CD4-positive, CD25-positive, alpha-beta regulatory T cell (primary cell): ENCODE data around the gene EPS15. TPM values are rescaled to one million over a fixed set of nuclear protein-coding genes. Genes with fewer than 3 reads are reported as not detected.

Experiments used
- ATAC-seq, 2 donors: fragments of 150-1000 bp; cut with Tn5 transposase; one replicate each; pipeline ENCODE4 v1.10.0; 2021; ENCODE audit warnings: low read depth in 2 of 2, moderate number of reproducible peaks in 2 of 2, moderate library complexity in 1 of 2
- DNase-seq, 3 donors: peaks; one replicate each; pipeline versions ENCODE4 v3.0.0 to v3.0.0-alpha.2; 2012 to 2022; ENCODE audit warnings: mixed read lengths in 1 of 3
- H3K27ac ChIP-seq: one replicate; pipeline ENCODE4 v1.7.0; 2013; ENCODE audit warnings: mild to moderate bottlenecking, low read length; ENCODE audit not compliant: insufficient read depth, poor library complexity, severe bottlenecking
- H3K27me3 ChIP-seq: one replicate; pipeline ENCODE4 v1.7.0; 2013; ENCODE audit warnings: low read length; ENCODE audit not compliant: control insufficient read depth, insufficient read depth
- H3K36me3 ChIP-seq: one replicate; pipeline ENCODE4 v1.7.0; 2013; ENCODE audit warnings: mild to moderate bottlenecking, low read length, moderate library complexity; ENCODE audit not compliant: control insufficient read depth, insufficient read depth
- H3K4me1 ChIP-seq: 2 replicates; pipeline ENCODE4 v1.7.0; 2013; ENCODE audit warnings: mild to moderate bottlenecking, low read length; ENCODE audit not compliant: insufficient read depth, control insufficient read depth, poor library complexity, severe bottlenecking
- H3K4me3 ChIP-seq: one replicate; pipeline ENCODE4 v1.7.0; 2013; ENCODE audit warnings: low read depth, mild to moderate bottlenecking, low read length, moderate library complexity
- H3K9me3 ChIP-seq, 2 experiments: 1 replicate in 1 of 2; 2 replicates in 1 of 2; pipeline ENCODE4 v1.7.0; 2013; ENCODE audit warnings: low read length in 2 of 2, mild to moderate bottlenecking in 1 of 2, moderate library complexity in 1 of 2; ENCODE audit not compliant: control insufficient read depth in 2 of 2
- H3K27ac Mint-ChIP-seq, 3 donors: one replicate each; pipeline ENCODE4 v1.8.0; 2020 to 2022; ENCODE audit warnings: mild to moderate bottlenecking in 3 of 3, mixed read lengths in 3 of 3, moderate library complexity in 2 of 3
- H3K27me3 Mint-ChIP-seq: one replicate; pipeline ENCODE4 v1.8.0; 2022; ENCODE audit warnings: mild to moderate bottlenecking, mixed read lengths
- H3K36me3 Mint-ChIP-seq: one replicate; pipeline ENCODE4 v1.8.0; 2020; ENCODE audit warnings: mixed read lengths
- H3K4me1 Mint-ChIP-seq, 4 donors: one replicate each; pipeline ENCODE4 v1.8.0; 2020 to 2022; ENCODE audit warnings: mixed read lengths in 4 of 4, mild to moderate bottlenecking in 1 of 4
- H3K4me3 Mint-ChIP-seq, 4 donors: one replicate each; pipeline ENCODE4 v1.8.0; 2020 to 2022; ENCODE audit warnings: mild to moderate bottlenecking in 4 of 4, mixed read lengths in 4 of 4, moderate library complexity in 3 of 4
- H3K9me3 Mint-ChIP-seq, 7 donors: one replicate each; pipeline ENCODE4 v1.8.0; 2020 to 2022; ENCODE audit warnings: mixed read lengths in 7 of 7, mild to moderate bottlenecking in 3 of 7, moderate library complexity in 2 of 7
- polyA plus RNA-seq, 4 donors: library from polyadenylated mRNA; unstranded; fragments of 300-500 nt; fragmentation: Illumina TruSeq; gene quantifications; one replicate each; pipeline ENCODE4 v1.2.3, GENCODE V29; 2021
- total RNA-seq: library from RNA; stranded (reverse); gene quantifications from one replicate; pipeline ENCODE4 v1.2.3, GENCODE V29; 2022

Gene EPS15
- total and polyA plus RNA-seq, 5 donors from 2014 or later, result 58.5 to 135 (median 83.5) TPM

GRCh38 chr1:51494138-51494830 is 24.8 kb downstream of the EPS15 start:
- ATAC-seq (no peak), DNase-seq (no peak)
- Histone ChIP-seq H3K9me3 (no peaks in the 10 kb centered on the region), H3K4me3 (no peak overlapping the region), H3K4me1 (peaks cover 46% of the 10 kb centered on the region), H3K27me3 (no peaks in the 10 kb centered on the region), H3K36me3 (no peaks in the 10 kb centered on the region), H3K27ac (no peak overlapping the region)
- Mint-ChIP-seq H3K27ac (peak overlapping the region; percentile 1 to 96 (median 18)), H3K9me3 (peaks cover 0 to 3% (median 0%) of the 10 kb centered on the region in 7 donors), H3K36me3 (peaks cover 26% of the 10 kb centered on the region), H3K4me1 (peaks cover 53 to 83% (median 67%) of the 10 kb centered on the region in 4 donors), H3K27me3 (no peaks in the 10 kb centered on the region), H3K4me3 (peak overlapping the region in 3 of 4 donors; percentile 6 to 38 (median 33))

GRCh38 chr1:51491166-51491981 is 27.7 kb downstream of the EPS15 start:
- H3K4me1 Mint-ChIP-seq, result peaks cover 48 to 69% (median 59%) of the 10 kb centered on the region in 4 donors
- peaks cover 35% of the 10 kb centered on the region for H3K4me1 ChIP-seq
- no peaks in the 10 kb centered on the region for H3K27me3 ChIP-seq
- H3K4me3 Mint-ChIP-seq, result peak overlapping the region; percentile 4 to 66 (median 17)
- peaks cover 0 to 3% (median 0%) of the 10 kb centered on the region in 7 donors for H3K9me3 Mint-ChIP-seq
- H3K4me3 ChIP-seq, result peak overlapping the region; percentile 52
- DNase-seq (no peak), ATAC-seq (no peak)
- H3K27ac Mint-ChIP-seq, result peak overlapping the region in 2 of 3 donors; percentile 4 to 16
- peaks cover 11% of the 10 kb centered on the region for H3K36me3 Mint-ChIP-seq
- H3K27ac ChIP-seq, result no peak overlapping the region
- no peaks in the 10 kb centered on the region for H3K9me3 ChIP-seq
- H3K36me3 ChIP-seq, result peaks cover 3% of the 10 kb centered on the region
- no peaks in the 10 kb centered on the region for H3K27me3 Mint-ChIP-seq

GRCh38 chr1:51489472-51489871 is 29.6 kb downstream of the EPS15 start:
- H3K36me3 ChIP-seq, result peaks cover 3% of the 10 kb centered on the region
- H3K27ac ChIP-seq, result no peak overlapping the region
- H3K4me3 ChIP-seq, result no peak overlapping the region
- peak overlapping the region in 2 of 4 donors; percentile 38 to 73 for H3K4me3 Mint-ChIP-seq
- H3K36me3 Mint-ChIP-seq, result peaks cover 16% of the 10 kb centered on the region
- no peaks in the 10 kb centered on the region for H3K27me3 Mint-ChIP-seq
- peak overlapping the region in 1 of 3 donors; percentile 18 for H3K27ac Mint-ChIP-seq
- H3K4me1 Mint-ChIP-seq, result peaks cover 36 to 61% (median 52%) of the 10 kb centered on the region in 4 donors
- no peaks in the 10 kb centered on the region for H3K27me3 ChIP-seq
- H3K4me1 ChIP-seq, result peaks cover 21% of the 10 kb centered on the region
- ATAC-seq (no peak), DNase-seq (no peak)
- no peaks in the 10 kb centered on the region for H3K9me3 ChIP-seq
- H3K9me3 Mint-ChIP-seq, result peaks cover 0 to 3% (median 0%) of the 10 kb centered on the region in 7 donors

GRCh38 chr1:51488372-51489050 is 30.6 kb downstream of the EPS15 start:
- DNase-seq, result no peak
- Mint-ChIP-seq H3K27me3 (no peaks in the 10 kb centered on the region), H3K27ac (peak overlapping the region in 1 of 3 donors; percentile 33), H3K36me3 (peaks cover 9% of the 10 kb centered on the region), H3K4me1 (peaks cover 29 to 59% (median 46%) of the 10 kb centered on the region in 4 donors), H3K4me3 (no peak overlapping the region), H3K9me3 (peaks cover 0 to 2% (median 0%) of the 10 kb centered on the region in 7 donors)
- no peak overlapping the region for H3K27ac ChIP-seq
- peaks cover 21% of the 10 kb centered on the region for H3K4me1 ChIP-seq
- peaks cover 3% of the 10 kb centered on the region for H3K36me3 ChIP-seq
- no peak for ATAC-seq
- no peaks in the 10 kb centered on the region for H3K9me3 ChIP-seq
- no peaks in the 10 kb centered on the region for H3K27me3 ChIP-seq
- peak overlapping the region; percentile 27 for H3K4me3 ChIP-seq

- peaks cover 0 to 2% (median 0%) of the 10 kb centered on the region in 7 donors for H3K9me3 Mint-ChIP-seq
- H3K4me1 Mint-ChIP-seq, result peaks cover 31 to 62% (median 47%) of the 10 kb centered on the region in 4 donors
- Histone ChIP-seq H3K27ac (no peak overlapping the region), H3K27me3 (no peaks in the 10 kb centered on the region), H3K4me3 (no peak overlapping the region), H3K9me3 (no peaks in the 10 kb centered on the region), H3K36me3 (peaks cover 3% of the 10 kb centered on the region), H3K4me1 (peaks cover 19% of the 10 kb centered on the region)
- ATAC-seq, result no peak
- H3K36me3 Mint-ChIP-seq, result peaks cover 14% of the 10 kb centered on the region
- H3K27me3 Mint-ChIP-seq, result no peaks in the 10 kb centered on the region
- H3K27ac Mint-ChIP-seq, result no peak overlapping the region
- DNase-seq, result no peak
- no peak overlapping the region for H3K4me3 Mint-ChIP-seq
Observed at GRCh38 chr1:51487628-51488027, 31.4 kb downstream of the EPS15 start.

GRCh38 chr1:51484591-51484990 is 34.5 kb downstream of the EPS15 start:
- peaks cover 31% of the 10 kb centered on the region for H3K36me3 Mint-ChIP-seq
- no peaks in the 10 kb centered on the region for H3K9me3 ChIP-seq
- DNase-seq (no peak), ATAC-seq (no peak)
- H3K4me3 Mint-ChIP-seq, result no peak overlapping the region
- peaks cover 0 to 2% (median 0%) of the 10 kb centered on the region in 7 donors for H3K9me3 Mint-ChIP-seq
- no peak overlapping the region for H3K4me3 ChIP-seq
- H3K4me1 ChIP-seq, result no peaks in the 10 kb centered on the region
- H3K27ac ChIP-seq, result no peak overlapping the region
- no peak overlapping the region for H3K27ac Mint-ChIP-seq
- H3K36me3 ChIP-seq, result peaks cover 19% of the 10 kb centered on the region
- peaks cover 23 to 54% (median 33%) of the 10 kb centered on the region in 4 donors for H3K4me1 Mint-ChIP-seq
- H3K27me3 Mint-ChIP-seq, result no peaks in the 10 kb centered on the region
- H3K27me3 ChIP-seq, result no peaks in the 10 kb centered on the region

GRCh38 chr1:51482881-51483280 is 36.2 kb downstream of the EPS15 start:
- no peaks in the 10 kb centered on the region for H3K27me3 ChIP-seq
- H3K27ac Mint-ChIP-seq, result peak overlapping the region in 1 of 3 donors; percentile 46
- no peaks in the 10 kb centered on the region for H3K9me3 ChIP-seq
- H3K4me1 ChIP-seq, result no peaks in the 10 kb centered on the region
- peaks cover 17 to 42% (median 26%) of the 10 kb centered on the region in 4 donors for H3K4me1 Mint-ChIP-seq
- H3K4me3 ChIP-seq, result no peak overlapping the region
- H3K27ac ChIP-seq, result no peak overlapping the region
- DNase-seq (no peak), ATAC-seq (no peak)
- H3K27me3 Mint-ChIP-seq, result no peaks in the 10 kb centered on the region
- H3K36me3 ChIP-seq, result peaks cover 20% of the 10 kb centered on the region
- peaks cover 39% of the 10 kb centered on the region for H3K36me3 Mint-ChIP-seq
- H3K9me3 Mint-ChIP-seq, result peaks cover 0 to 2% (median 0%) of the 10 kb centered on the region in 7 donors
- H3K4me3 Mint-ChIP-seq, result no peak overlapping the region
